Measurements from ENCODE around the gene RTEL1. TPM values are rescaled to one million over a fixed set of nuclear protein-coding genes. Genes with fewer than 3 reads are reported as not detected.

Gene RTEL1
- polyA plus RNA-seq, 1 of the 3 experiments (the other 2 are of a cell fraction), result 9.9 TPM

DNA sequence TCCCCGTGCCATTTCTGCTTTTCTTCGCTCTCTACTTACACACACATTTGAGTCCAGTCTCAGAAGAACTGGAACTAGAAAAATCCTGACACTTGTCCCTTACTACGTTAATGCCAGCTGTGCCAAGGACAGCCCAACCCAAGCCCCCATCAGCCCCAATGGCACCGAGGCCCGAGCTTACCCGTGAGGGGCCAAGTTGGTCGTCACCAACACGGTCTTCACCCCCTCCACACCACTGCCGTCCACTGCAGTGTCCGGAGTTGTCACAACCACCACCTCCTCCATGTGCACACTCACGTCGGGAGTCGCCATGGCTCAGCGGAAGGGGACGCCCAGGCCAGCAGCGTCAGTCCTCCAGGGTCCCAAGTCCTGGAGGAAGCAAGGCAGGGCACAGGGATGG lies 39.0 kb upstream of the RTEL1 start:
- Histone ChIP-seq H3K4me2 (no peak overlapping the region), H3K4me1 (ENCODE audit: control insufficient read depth in 1 of 2, insufficient read depth in 2 of 2, low read depth in 1 of 2, low read length in 1 of 2) (no peaks in the 10 kb centered on the region), H3K79me2 (ENCODE audit: insufficient read depth) (peaks cover 42% of the 10 kb centered on the region), H3K27me3 (ENCODE audit: insufficient read depth) (no peaks in the 10 kb centered on the region), H3K9me3 (no peaks in the 10 kb centered on the region), H2AFZ (ENCODE audit: low read depth) (no peak overlapping the region), H3K9ac (no peak overlapping the region), H4K20me1 (ENCODE audit: insufficient read depth) (no peaks in the 10 kb centered on the region), H3K36me3 (replicated peaks in 1 of 2; ENCODE audit: control insufficient read depth in 1 of 2, insufficient read depth in 2 of 2, low read length in 1 of 2) (peaks cover 7 to 12% of the 10 kb centered on the region in 2 experiments), H3F3A (replicated peaks; ENCODE audit: insufficient read depth) (no peaks in the 10 kb centered on the region), H3K4me3 (ENCODE audit: low read depth in 2 of 2, low read length in 1 of 2) (no peak overlapping the region), H3K9me2 (no peaks in the 10 kb centered on the region), H3K27ac (ENCODE audit: low read depth in 2 of 2, low read length in 1 of 2) (no peak overlapping the region)
- TF ChIP-seq, protein P1, sequence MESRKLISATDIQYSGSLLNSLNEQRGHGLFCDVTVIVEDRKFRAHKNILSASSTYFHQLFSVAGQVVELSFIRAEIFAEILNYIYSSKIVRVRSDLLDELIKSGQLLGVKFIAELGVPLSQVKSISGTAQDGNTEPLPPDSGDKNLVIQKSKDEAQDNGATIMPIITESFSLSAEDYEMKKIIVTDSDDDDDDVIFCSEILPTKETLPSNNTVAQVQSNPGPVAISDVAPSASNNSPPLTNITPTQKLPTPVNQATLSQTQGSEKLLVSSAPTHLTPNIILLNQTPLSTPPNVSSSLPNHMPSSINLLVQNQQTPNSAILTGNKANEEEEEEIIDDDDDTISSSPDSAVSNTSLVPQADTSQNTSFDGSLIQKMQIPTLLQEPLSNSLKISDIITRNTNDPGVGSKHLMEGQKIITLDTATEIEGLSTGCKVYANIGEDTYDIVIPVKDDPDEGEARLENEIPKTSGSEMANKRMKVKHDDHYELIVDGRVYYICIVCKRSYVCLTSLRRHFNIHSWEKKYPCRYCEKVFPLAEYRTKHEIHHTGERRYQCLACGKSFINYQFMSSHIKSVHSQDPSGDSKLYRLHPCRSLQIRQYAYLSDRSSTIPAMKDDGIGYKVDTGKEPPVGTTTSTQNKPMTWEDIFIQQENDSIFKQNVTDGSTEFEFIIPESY (IDR thresholded peaks at IDR 0.05; ENCODE audit: borderline replicate concordance, low read depth), result no peak
- TF ChIP-seq USF1 (IDR thresholded peaks at IDR 0.05; ENCODE audit: borderline replicate concordance, low read depth) (no peak), NRF1 (IDR thresholded peaks at IDR 0.05; ENCODE audit: low read depth, low read length) (no peak), RFX5 (IDR thresholded peaks at IDR 0.05; ENCODE audit: low read length) (no peak), PBX3 (IDR thresholded peaks at IDR 0.05) (no peak), USF2 (IDR thresholded peaks at IDR 0.05; ENCODE audit: borderline replicate concordance, low read depth, low read length) (no peak), EZH2phosphoT487 (IDR thresholded peaks at IDR 0.05; ENCODE audit: borderline replicate concordance, low read depth) (no peak), EP300 (IDR thresholded peaks at IDR 0.05; ENCODE audit: borderline replicate concordance in 1 of 2, low read depth in 1 of 2, low read length in 1 of 2) (no peak), FOSL2 (IDR thresholded peaks at IDR 0.05; ENCODE audit: borderline replicate concordance, low read depth) (no peak), RCOR1 (IDR thresholded peaks at IDR 0.05; ENCODE audit: low read length) (no peak), CTCF (IDR thresholded peaks at IDR 0.05) (no peak), FOXJ3 (CRISPR knock-in tag; IDR thresholded peaks at IDR 0.05) (no peak)
- TF ChIP-seq, protein P2, sequence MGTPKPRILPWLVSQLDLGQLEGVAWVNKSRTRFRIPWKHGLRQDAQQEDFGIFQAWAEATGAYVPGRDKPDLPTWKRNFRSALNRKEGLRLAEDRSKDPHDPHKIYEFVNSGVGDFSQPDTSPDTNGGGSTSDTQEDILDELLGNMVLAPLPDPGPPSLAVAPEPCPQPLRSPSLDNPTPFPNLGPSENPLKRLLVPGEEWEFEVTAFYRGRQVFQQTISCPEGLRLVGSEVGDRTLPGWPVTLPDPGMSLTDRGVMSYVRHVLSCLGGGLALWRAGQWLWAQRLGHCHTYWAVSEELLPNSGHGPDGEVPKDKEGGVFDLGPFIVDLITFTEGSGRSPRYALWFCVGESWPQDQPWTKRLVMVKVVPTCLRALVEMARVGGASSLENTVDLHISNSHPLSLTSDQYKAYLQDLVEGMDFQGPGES (IDR thresholded peaks at IDR 0.05; ENCODE audit: low read depth, low read length), result no peak
- ChIA-PET POLR2A (no interaction called here), CTCF (interaction anchor here (1.3 kb wide), 1 partner anchor 420 kb away, joined by 3 read pairs; no protein-coding TSS in a partner anchor)
- WGBS (ENCODE audit: low lambda C conversion rate), result 89% methylated on average over 14 of the region's 16 CpGs
- DNase-seq, result no peak

Measured in SK-N-SH (cell line).